HEK293 (cell line): ENCODE measurements around the gene SH3GL2.
A peak's percentile ranks its signal among the peaks of the same experiment; 100 is the strongest.

Experiments used
- CTCF ChIA-PET: fragments of 350-600 bp; formaldehyde crosslinking; extraction: SDS; loops from one replicate; lab custom pipeline; 2021; ENCODE audit warnings: antibody characterized with exemption; lab: Yijun Ruan, JAX
- POLR2A ChIA-PET: fragments of 300-600 bp; formaldehyde crosslinking; extraction: SDS; loops from one replicate; lab custom pipeline; 2020; ENCODE audit warnings: antibody characterized with exemption, inconsistent platforms; lab: Yijun Ruan, JAX
- H3K27ac ChIP-seq: fragments of 200-500 bp; sonication (Bioruptor generic); 2 replicates; pipeline ENCODE4 v1.5.1; 2014; ENCODE audit warnings: low read depth, low read length, control low read depth, inconsistent platforms; ENCODE audit errors: extremely low read depth
- H3K36me3 ChIP-seq, 2 experiments: fragments of 200-500 bp in 1 of 2; sonication (Bioruptor generic) in 1 of 2; 1 replicate in 1 of 2; 2 replicates in 1 of 2; pipeline ENCODE4 v1.5.1; 2014 to 2017; ENCODE audit warnings: inconsistent platforms in 2 of 2, low read length in 2 of 2; ENCODE audit not compliant: control insufficient read depth in 2 of 2, insufficient read depth in 1 of 2
- H3K4me1 ChIP-seq: fragments of 200-500 bp; sonication (Bioruptor generic); 2 replicates; pipeline ENCODE4 v1.5.1; 2014; ENCODE audit warnings: mild to moderate bottlenecking, low read length, inconsistent platforms; ENCODE audit not compliant: control insufficient read depth, insufficient read depth
- H3K4me3 ChIP-seq: 2 replicates; pipeline ENCODE4 v1.5.1; 2011; ENCODE audit warnings: low read depth, mild to moderate bottlenecking, control low read depth, low read length, moderate library complexity
- H3K9me3 ChIP-seq: fragments of 200-500 bp; sonication (Bioruptor generic); 2 replicates; pipeline ENCODE4 v1.5.1; 2014; ENCODE audit warnings: low read depth, low read length, inconsistent platforms; ENCODE audit not compliant: control insufficient read depth, insufficient read depth
- ATF2 ChIP-seq: fragments of 450-650 bp; formaldehyde crosslinking; IDR thresholded peaks from 2 replicates; pipeline ENCODE4 v1.5.1; 2016; ENCODE audit warnings: missing biosample characterization, missing genetic modification characterization, low read depth
- FEZF1 ChIP-seq: fragments of 450-650 bp; formaldehyde crosslinking; IDR thresholded peaks from 2 replicates; pipeline ENCODE4 v1.5.1; 2016; ENCODE audit warnings: missing biosample characterization, missing genetic modification characterization
- GLIS1 ChIP-seq: fragments of 450-650 bp; formaldehyde crosslinking; IDR thresholded peaks from 2 replicates; pipeline ENCODE4 v1.5.1; 2016; ENCODE audit warnings: missing biosample characterization, missing genetic modification characterization
- HIC1 ChIP-seq: fragments of 450-650 bp; formaldehyde crosslinking; IDR thresholded peaks from 2 replicates; pipeline ENCODE4 v1.5.1; 2016; ENCODE audit warnings: missing biosample characterization, missing genetic modification characterization
- HOXC10 ChIP-seq: sonication (generic); formaldehyde crosslinking; IDR thresholded peaks from 2 replicates; pipeline ENCODE4 v1.8.1; 2023; ENCODE audit warnings: mild to moderate bottlenecking, missing genetic modification reagents
- KLF7 ChIP-seq: fragments of 450-650 bp; formaldehyde crosslinking; IDR thresholded peaks from 2 replicates; pipeline ENCODE4 v1.5.1; 2016; ENCODE audit warnings: missing biosample characterization, missing genetic modification characterization, borderline replicate concordance
- MZF1 ChIP-seq: fragments of 450-650 bp; formaldehyde crosslinking; IDR thresholded peaks from 2 replicates; pipeline ENCODE4 v1.5.1; 2017; ENCODE audit warnings: missing biosample characterization, missing genetic modification characterization, borderline replicate concordance
- OSR2 ChIP-seq: fragments of 450-650 bp; formaldehyde crosslinking; IDR thresholded peaks from 2 replicates; pipeline ENCODE4 v1.5.1; 2016; ENCODE audit warnings: missing biosample characterization, missing genetic modification characterization
- PRDM6 ChIP-seq: fragments of 450-650 bp; formaldehyde crosslinking; IDR thresholded peaks from 2 replicates; pipeline ENCODE4 v1.5.1; 2017; ENCODE audit warnings: missing biosample characterization, missing genetic modification characterization
- ZBTB21 ChIP-seq: fragments of 450-650 bp; formaldehyde crosslinking; IDR thresholded peaks from 2 replicates; pipeline ENCODE4 v1.5.1; 2017; ENCODE audit warnings: missing biosample characterization, missing genetic modification characterization
- ZBTB6 ChIP-seq: fragments of 450-650 bp; formaldehyde crosslinking; IDR thresholded peaks from 2 replicates; pipeline ENCODE4 v1.5.1; 2017; ENCODE audit warnings: missing biosample characterization, missing genetic modification characterization
- ZBTB8A ChIP-seq: fragments of 450-650 bp; formaldehyde crosslinking; IDR thresholded peaks from 2 replicates; pipeline ENCODE4 v1.5.1; 2016; ENCODE audit warnings: missing biosample characterization, missing genetic modification characterization
- ZFHX2 ChIP-seq: fragments of 450-650 bp; formaldehyde crosslinking; conservative IDR thresholded peaks from 2 replicates; pipeline ENCODE4 v1.5.1; 2016; ENCODE audit warnings: missing biosample characterization, missing genetic modification characterization
- ZNF239 ChIP-seq: fragments of 450-650 bp; formaldehyde crosslinking; IDR thresholded peaks from 2 replicates; pipeline ENCODE4 v1.5.1; 2016; ENCODE audit warnings: missing biosample characterization, missing genetic modification characterization
- ZNF398 ChIP-seq: fragments of 450-650 bp; formaldehyde crosslinking; IDR thresholded peaks from 2 replicates; pipeline ENCODE4 v1.5.1; 2017; ENCODE audit warnings: missing biosample characterization, missing genetic modification characterization
- ZNF423 ChIP-seq: fragments of 450-650 bp; formaldehyde crosslinking; IDR thresholded peaks from 2 replicates; pipeline ENCODE4 v1.5.1; 2016; ENCODE audit warnings: missing biosample characterization, missing genetic modification characterization
- ZNF510 ChIP-seq: fragments of 450-650 bp; formaldehyde crosslinking; IDR thresholded peaks from 2 replicates; pipeline ENCODE4 v1.5.1; 2018; ENCODE audit warnings: mild to moderate bottlenecking, missing genetic modification characterization, missing biosample characterization; ENCODE audit not compliant: insufficient replicate concordance
- ZNF555 ChIP-seq: fragments of 450-650 bp; formaldehyde crosslinking; conservative IDR thresholded peaks from 2 replicates; pipeline ENCODE4 v1.5.1; 2017; ENCODE audit warnings: missing biosample characterization, mild to moderate bottlenecking, missing genetic modification characterization, inconsistent platforms
- ZNF571 ChIP-seq: fragments of 450-650 bp; formaldehyde crosslinking; IDR thresholded peaks from 2 replicates; pipeline ENCODE4 v1.5.0; 2017; ENCODE audit warnings: missing biosample characterization, missing genetic modification characterization
- ZNF629 ChIP-seq: fragments of 450-650 bp; formaldehyde crosslinking; IDR thresholded peaks from 2 replicates; pipeline ENCODE4 v1.5.1; 2017; ENCODE audit warnings: missing biosample characterization, missing genetic modification characterization
- TF ChIP-seq, protein P1 (sequence below): fragments of 450-650 bp; formaldehyde crosslinking; IDR thresholded peaks from 2 replicates; pipeline ENCODE4 v1.5.1; 2016; ENCODE audit warnings: missing biosample characterization, missing genetic modification characterization

SH3GL2 gene

DNA sequence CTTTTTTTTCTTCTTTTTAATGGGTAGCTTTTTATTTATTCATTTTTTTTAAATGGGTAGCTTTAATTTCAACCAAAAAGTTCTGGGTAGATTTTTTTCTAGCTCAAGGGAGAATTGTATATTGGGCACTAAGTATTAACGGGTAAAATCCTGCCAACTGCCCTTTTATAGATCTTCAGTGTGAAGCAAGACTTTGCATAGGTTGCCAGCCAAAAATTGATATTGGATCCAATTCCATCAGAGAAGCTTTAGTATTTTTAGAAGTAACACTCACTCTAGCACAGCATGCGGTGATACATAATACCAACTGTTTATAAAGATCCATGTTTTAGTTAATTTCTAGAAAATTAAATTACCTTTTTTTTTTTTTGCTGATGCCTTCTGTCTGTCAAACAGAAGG, 49.8 kb downstream of the SH3GL2 start (continued):
- no peak for TF ChIP-seq ZBTB6 (tag by site-specific recombination)

GRCh38 chr9:17630531-17630949, 51.7 kb downstream of the SH3GL2 start:
- CTCF ChIA-PET, result interaction anchor here (0.8 kb wide), 1 partner anchor 98 kb away, joined by 4 read pairs; no protein-coding TSS in a partner anchor
- H3K9me3 ChIP-seq, result no peaks in the 10 kb centered on the region
- POLR2A ChIA-PET, result interaction anchor here (0.9 kb wide), 1 partner anchor 17 kb away, joined by 3 read pairs; no protein-coding TSS in a partner anchor
- no peaks in the 10 kb centered on the region for H3K36me3 ChIP-seq
- H3K27ac ChIP-seq, result no peak overlapping the region
- peaks cover 6% of the 10 kb centered on the region for H3K4me1 ChIP-seq
- no peak overlapping the region for H3K4me3 ChIP-seq
- 0 out of 2 replicates have a peak, but pooled peaks have one; percentile 25 for TF ChIP-seq ZNF398 (tag by site-specific recombination)
- no peak for TF ChIP-seq ZBTB21 (tag by site-specific recombination)
- TF ChIP-seq, protein P1, sequence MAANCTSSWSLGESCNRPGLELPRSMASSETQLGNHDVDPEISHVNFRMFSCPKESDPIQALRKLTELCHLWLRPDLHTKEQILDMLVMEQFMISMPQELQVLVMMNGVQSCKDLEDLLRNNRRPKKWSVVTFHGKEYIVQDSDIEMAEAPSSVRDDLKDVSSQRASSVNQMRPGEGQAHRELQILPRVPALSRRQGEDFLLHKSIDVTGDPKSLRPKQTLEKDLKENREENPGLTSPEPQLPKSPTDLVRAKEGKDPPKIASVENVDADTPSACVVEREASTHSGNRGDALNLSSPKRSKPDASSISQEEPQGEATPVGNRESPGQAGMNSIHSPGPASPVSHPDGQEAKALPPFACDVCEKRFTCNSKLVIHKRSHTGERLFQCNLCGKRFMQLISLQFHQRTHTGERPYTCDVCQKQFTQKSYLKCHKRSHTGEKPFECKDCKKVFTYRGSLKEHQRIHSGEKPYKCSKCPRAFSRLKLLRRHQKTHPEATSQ (tag by site-specific recombination), result no peak
- peak; percentile 48; the same call in 1 of the 2 replicates for TF ChIP-seq HIC1 (tag by site-specific recombination)
- TF ChIP-seq OSR2 (tag by site-specific recombination), result peak; percentile 61; the same call in 1 of the 2 replicates
- TF ChIP-seq ATF2 (tag by site-specific recombination), result peak; percentile 13; the same call in 1 of the 2 replicates
- peak; percentile 93 for TF ChIP-seq FEZF1 (tag by site-specific recombination)
- peak; percentile 26; the same call in 1 of the 2 replicates for TF ChIP-seq ZBTB8A (tag by site-specific recombination)
- peak; percentile 79 for TF ChIP-seq PRDM6 (tag by site-specific recombination)
- TF ChIP-seq ZNF571, result no peak
- TF ChIP-seq ZNF510 (tag by site-specific recombination), result no peak
- no peak for TF ChIP-seq ZNF555 (tag by site-specific recombination)
- peak; percentile 45; the same call in 1 of the 2 replicates for TF ChIP-seq GLIS1
- no peak for TF ChIP-seq HOXC10
- 0 out of 2 replicates have a peak, but pooled peaks have one; percentile 55 for TF ChIP-seq ZNF629 (tag by site-specific recombination)
- peak; percentile 21; the same call in 1 of the 2 replicates for TF ChIP-seq MZF1 (tag by site-specific recombination)
- TF ChIP-seq ZNF239 (tag by site-specific recombination), result no peak
- peak; percentile 50 for TF ChIP-seq ZFHX2 (tag by site-specific recombination)
- TF ChIP-seq ZNF423, result 0 out of 2 replicates have a peak, but pooled peaks have one; percentile 39
- TF ChIP-seq KLF7 (tag by site-specific recombination), result peak; percentile 65; the same call in 1 of the 2 replicates
- peak; percentile 22; the same call in 1 of the 2 replicates for TF ChIP-seq ZBTB6 (tag by site-specific recombination)
